Hematopoietic multipotent progenitor cell (in vitro differentiated cells): ENCODE data around the gene PNCK. TPM values are rescaled to one million over a fixed set of nuclear protein-coding genes. Genes with fewer than 3 reads are reported as not detected.
A peak's percentile ranks its signal among the peaks of the same experiment; 100 is the strongest.

Experiments used
- DNase-seq, 3 donors: peaks; one replicate each; pipeline ENCODE4 v3.0.0-alpha.2; 2011 to 2015; ENCODE audit warnings: low read depth in 2 of 3, low spot score in 2 of 3
- total RNA-seq: library from RNA; depleted of rRNA; stranded (reverse); fragments of >200 nt; gene quantifications from one replicate; pipeline ENCODE4 v1.2.3, GENCODE V29; 2012

Gene PNCK
- total RNA-seq, 1 donor, result not detected

- no peak for DNase-seq
Measured at GRCh38 chrX:153643431-153644351, 29.9 kb downstream of the PNCK start.

DNA sequence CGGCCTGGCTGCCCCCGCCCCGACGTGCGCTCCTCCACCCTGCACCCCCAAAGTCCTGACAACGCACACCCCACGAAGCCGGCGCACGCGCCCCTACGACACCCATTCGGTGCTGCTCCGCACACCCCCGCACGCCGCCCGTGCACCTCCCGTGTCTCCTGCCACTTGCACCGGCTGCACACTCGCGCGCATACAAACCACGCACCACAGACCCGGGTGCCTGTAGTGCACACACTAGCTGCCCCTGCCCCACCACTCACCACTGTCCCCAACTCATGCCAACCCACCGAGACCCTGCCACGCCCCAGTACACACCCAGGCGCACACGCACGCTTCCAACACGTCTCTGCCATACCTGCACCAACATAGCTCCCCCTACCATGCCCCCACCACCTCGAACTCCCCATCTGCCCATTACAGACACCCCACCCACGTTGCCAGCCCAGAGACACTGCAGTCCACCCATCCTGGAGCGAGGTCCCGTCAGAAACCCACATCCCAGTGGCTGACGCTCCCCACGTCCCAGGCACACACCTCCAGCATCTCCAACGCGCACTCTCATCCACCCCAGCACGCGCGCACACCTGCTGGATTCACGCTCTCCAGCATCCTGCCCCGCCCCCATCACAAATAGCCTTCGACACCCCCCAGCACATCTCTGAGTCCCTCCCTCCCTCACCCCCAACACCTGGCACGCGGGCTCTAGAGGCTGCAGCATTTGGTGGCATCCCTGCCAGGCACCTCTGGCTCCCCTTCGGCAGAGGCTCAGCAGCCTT lies 30.8 kb downstream of the PNCK start:
- no peak for DNase-seq

DNA sequence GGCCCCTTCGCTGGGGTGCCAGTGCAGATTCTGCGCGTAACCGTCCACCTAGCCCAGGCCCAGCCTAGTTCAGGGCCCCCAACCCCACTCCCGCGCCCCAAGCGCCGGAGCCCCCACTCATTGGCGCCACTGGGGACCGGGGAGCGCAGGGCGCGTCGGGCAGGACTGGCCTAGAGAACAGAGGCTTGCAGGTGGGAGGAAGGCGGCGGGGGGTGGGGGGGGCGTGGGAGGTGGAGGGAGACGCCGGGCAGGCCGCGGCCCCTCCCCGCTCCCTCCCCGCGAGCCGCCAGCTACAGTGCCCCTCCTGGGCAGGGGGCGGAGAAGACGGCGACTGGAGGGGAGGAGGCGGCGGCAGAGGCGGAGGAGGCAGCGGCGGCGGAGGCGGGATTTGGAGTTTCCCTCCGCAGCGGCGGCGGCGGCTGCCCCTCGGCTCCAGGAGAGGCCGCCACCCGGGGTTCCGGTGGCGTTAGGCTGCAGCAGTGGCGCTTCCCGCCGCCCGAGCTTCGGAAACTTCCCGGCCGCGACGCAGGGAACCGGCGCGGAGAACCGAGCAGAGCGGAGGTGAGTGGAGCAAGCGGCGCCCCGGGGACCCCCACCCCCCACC lies 31.5 kb downstream of the PNCK start:
- no peak for DNase-seq

- DNase-seq, result no peak
Measured at GRCh38 chrX:153641627-153642026, 32.0 kb downstream of the PNCK start.

- DNase-seq, result no peak
Measured at GRCh38 chrX:153640736-153641575, 32.7 kb downstream of the PNCK start.

GRCh38 chrX:153640045-153640686 lies 33.4 kb downstream of the PNCK start:
- DNase-seq, result no peak

DNA sequence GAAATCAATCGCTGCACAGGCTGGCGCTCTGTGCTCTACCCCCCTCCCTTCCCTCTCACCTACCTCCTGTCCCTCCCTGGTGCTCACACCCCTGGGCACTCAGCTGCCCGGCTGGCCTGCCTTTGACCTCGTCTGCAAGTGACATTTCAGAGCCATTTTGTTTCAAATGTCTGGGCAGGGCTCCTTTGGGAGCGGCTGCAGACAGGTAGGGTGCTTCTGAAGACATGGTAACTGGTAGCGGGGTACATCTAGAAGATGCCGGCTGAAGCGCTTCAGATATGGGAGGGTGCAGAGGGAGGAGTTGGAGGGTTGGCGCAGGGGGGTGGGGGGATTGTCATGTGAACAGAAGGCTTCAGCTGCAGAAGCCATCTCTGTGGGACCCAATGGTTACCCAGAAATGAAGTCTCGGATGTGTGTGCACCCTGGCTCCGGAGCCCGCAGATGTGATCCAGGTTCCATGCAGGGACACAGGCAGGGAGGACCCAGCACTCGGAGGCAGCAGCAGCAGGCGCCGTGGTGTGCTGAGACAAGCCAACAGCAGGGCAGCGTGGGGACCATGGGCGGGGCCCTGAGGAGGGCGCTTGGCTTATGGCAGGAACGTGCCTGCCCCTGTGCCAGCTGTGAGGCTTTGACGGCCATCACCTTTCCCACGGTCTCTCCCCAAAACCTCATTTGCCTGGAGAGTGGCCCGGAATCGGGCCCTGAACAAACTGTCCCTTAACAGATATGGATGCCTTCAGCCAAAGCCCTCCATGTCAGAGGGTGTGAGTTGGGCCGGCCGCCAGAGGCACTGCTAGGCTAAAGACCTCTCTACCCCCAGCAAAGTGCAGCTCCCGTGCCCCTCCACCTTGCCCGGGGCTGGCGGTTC lies 34.2 kb downstream of the PNCK start:
- no peak for DNase-seq

- no peak for DNase-seq
Measured at GRCh38 chrX:153638436-153639176, 35.0 kb downstream of the PNCK start.

DNA sequence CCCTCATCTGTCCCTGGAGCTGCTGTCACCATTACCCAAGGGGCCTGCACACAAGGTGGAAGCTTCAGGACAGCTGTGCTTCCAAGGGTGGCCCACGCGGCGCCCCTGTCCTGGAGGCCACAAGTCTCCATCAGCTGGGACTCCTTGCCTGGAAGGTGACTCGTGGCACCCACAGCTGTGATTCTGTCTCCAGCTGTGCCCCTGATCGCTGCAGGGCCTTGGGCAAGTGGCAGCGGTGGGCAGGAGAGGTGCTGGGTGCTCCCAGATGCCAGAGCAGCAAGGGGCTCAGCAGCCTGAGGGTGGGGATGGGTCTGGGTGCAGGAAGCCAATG lies 35.6 kb downstream of the PNCK start:
- DNase-seq, result no peak

- DNase-seq, result no peak
Measured at GRCh38 chrX:153637121-153638040, 36.2 kb downstream of the PNCK start.

GRCh38 chrX:153636716-153637115 lies 36.9 kb downstream of the PNCK start:
- no peak for DNase-seq

DNA sequence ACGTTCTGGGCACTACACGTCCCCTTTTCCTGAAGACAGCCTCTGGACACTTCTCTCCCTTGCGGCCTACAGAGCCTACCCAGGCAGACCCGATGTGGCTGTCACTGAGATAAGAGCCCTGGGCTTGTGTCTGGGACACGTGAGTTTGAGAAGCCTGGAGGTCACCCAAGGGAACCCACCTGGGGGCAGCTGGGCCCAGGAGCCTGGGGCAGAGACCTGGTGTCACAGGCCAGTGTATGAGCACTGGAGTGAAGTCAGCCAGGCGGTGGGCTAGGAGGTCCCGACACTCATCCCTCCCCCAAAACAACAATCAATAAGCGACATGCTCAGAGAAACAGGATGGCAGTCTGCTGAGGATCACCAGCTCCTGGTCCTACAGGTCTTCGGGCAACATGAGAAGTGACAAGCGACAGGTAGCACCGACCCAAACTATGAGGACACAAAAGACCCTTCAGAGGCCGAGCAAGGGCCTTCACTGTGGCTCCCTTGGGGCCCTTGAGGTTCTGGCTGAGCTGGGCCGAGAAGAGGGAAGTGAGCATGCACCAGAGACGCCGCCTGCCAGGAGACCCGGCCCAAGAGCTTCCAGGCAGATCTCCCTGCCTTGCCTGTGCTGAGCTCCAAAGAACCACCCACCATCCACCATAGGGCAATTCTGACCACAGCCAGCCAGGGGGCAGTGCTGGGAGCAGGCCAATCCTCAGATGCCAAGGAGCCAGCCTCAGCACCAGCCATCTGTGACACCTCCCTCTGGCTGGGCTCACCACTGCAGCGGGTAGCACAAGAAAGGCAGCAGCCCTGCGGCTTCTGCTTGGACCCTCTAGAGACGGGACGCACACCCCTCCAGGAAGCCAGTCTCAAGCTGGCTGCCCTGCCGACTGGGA lies 37.6 kb downstream of the PNCK start:
- peak in 1 of 3 donors; percentile 50 for DNase-seq

DNA sequence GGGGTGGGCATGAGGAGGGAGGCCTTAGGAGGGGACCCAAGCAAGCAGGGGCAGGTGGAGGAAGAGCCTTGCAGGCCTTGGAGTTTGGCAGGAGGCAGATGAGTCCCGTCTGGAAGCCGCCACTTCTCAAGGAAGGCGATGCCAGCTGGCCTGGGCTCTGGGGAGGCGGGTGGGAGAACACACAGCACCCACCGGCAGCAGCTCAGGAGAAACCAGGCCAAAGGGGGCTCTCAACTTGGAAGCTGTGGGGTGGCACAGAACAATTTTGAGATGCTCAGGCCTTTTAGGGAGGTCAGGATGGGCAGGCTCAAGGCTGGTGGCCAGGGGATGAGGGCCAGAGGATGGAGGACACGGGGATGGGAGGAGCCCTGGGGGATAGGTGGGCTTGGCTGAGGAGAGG lies 38.2 kb downstream of the PNCK start:
- DNase-seq, result no peak

DNA sequence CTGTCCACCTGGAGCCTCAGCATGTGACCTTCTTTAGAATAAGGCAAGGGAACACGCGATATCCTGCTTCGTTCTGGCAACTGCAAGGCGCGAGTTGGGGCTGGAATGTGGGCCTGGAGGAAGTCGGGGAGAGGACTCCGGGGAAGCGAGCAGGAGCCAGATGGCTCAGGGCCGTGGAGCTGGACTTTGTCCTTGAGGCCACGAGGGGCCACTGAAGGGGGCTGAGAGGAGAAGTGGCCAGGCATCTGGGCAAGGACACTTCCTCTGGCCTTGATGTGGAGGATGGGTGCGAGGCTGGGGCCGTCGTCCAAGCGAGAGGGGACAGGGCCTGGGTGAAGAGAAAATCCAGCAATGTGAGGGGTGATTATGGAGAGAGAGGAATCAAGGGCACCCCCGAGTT lies 38.8 kb downstream of the PNCK start:
- no peak for DNase-seq

DNA sequence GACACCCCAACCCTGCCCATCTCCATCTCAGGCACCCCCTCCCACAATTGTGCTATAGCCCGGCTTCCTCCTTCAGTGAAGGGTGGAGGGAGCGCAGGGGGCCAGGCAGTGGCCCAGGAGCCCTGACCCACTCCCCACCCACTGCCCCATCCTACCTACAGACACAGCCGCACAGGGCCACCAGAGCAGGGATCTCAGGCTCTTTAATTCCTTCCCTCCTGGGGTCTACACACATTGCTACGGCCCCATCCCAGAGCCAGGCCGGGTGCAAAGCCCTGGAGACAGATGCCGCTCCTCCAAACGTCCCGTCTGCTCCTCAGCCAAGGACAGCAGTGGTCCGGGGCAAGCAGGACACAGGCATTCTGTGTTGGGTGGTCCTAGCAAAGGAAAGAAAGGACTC lies 39.4 kb downstream of the PNCK start:
- no peak for DNase-seq

DNA sequence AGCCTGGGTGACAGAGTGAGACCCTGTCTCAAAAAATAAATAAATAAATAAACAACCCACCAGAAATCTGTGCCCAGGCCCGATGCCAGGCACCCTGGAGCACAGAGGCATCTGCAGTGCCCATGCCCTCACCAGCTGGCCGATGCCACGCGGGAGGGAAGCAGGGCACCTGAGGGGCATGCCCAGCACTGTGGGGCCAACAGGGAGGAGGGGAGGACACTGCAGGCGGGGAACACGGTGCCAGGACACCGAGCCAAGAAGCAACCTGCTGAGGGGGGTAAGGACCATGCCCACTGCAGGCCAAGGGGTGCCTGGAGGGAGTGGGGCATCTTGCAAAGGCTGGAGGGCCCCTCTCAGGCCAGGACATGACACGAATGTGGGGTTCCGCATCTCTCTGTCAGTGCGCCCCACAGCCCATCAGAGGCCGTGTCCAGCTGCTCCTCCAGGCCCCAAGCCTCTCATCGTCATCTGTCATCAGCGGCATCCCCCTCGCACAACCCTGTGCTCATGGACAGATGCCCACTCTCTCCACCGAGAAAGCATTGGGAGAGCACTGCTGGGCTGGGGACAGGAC lies 39.9 kb downstream of the PNCK start:
- DNase-seq, result no peak
